HUDEP-2 (cell line): ENCODE results near the gene CLRN1.

ENCODE experiments used
- DNase-seq, 76 experiments: peaks; one replicate each; lab custom pipeline; 2025; ENCODE audit not compliant: unreplicated experiment in 76 of 76; lab: John Stamatoyannopoulos, UW

CLRN1 gene

GRCh38 chr3:150925751-150926201 lies 46.8 kb downstream of the CLRN1 start:
- peak in 29 of 76 experiments; percentile 2 to 47 (median 17) for DNase-seq

- DNase-seq, result no peak
Measured at GRCh38 chr3:150922611-150923010, 49.9 kb downstream of the CLRN1 start.

DNA sequence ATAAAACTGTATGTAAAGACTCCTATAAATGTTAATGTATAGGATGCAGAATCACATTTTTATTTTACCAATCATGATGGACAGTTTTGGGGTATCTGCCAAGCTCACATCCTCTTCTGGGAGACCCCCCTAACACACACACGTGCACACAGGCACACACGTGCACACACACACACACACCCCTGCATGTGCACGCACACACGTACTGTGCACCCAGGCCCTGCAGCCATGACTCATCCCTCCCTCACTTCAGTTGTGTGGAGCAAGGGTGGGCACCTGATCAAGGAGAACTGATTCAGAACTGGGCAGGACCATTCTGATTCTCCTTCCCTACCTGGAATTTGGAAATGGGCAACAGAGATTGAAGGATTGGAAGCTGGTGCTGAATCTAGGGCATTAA lies 51.3 kb downstream of the CLRN1 start:
- DNase-seq, result no peak

- no peak for DNase-seq
Measured at GRCh38 chr3:150920236-150920635, 52.3 kb downstream of the CLRN1 start.

- DNase-seq, result no peak
Measured at GRCh38 chr3:150917951-150918350, 54.6 kb downstream of the CLRN1 start.

- DNase-seq, result no peak
Measured at GRCh38 chr3:150913133-150913922, 59.2 kb downstream of the CLRN1 start.

DNA sequence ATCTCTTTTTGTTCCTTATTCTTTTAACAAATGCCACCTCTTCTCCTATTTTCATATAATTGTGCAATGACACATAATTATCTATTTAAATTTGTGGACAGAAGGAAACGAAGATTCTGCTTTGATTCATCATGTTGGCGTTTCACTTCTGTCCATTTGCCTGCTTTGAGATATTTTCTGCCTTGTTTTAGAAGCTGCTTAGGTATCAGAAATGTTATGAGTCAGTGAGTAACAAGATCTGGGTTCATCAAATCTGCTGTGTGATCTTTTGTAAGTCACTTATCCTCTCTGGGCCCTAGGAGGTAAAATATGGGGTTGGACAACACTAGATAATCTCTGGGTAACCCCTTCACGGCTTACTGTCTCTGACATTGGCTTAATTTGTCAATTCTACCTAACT lies 60.0 kb downstream of the CLRN1 start:
- no peak for DNase-seq

DNA sequence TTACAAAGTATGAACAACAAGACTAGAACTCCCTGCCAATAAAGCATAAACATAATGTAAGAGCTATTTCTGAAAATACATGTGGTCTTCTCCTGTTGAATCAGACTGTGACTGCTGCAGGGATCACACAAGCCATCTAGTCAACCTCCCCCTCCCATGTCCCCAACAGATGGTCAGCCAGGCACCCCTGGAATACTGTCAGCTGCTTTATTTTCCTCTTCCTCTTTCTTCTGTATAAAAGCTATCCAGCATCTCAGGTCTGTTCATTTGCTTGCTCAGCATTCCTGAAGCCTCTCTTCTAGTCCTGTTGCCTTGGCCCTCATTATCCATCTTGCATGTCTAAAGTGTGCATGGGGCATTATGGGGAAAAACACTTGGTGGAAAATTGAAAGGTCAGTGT lies 60.8 kb downstream of the CLRN1 start:
- no peak for DNase-seq

DNA sequence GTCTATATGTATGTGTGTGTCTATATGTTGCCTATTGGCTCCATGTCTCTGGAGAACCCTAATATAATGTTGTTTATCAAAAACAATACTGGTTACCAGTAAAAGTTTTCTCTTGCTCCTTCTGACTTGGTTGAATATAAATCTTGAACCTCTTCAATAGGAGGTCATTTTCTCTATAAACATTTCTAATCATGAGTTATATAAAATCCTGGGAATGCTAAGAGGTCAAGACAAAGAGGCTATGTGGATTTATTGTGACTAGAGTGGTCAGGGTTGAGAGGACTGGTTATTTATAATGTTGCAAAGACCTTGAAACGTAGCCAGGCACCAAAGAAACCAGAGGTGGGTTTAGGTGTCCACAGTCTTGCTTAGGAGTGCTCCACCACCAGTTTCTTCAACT lies 66.1 kb downstream of the CLRN1 start:
- DNase-seq, result no peak

- DNase-seq, result no peak
Measured at GRCh38 chr3:150905746-150906145, 66.8 kb downstream of the CLRN1 start.

- DNase-seq, result no peak
Measured at GRCh38 chr3:150905339-150905738, 67.2 kb downstream of the CLRN1 start, which contains the start of gene MINDY4B. TSS of gene MINDY4B (minus strand) at chr3:150905439. CDS start at chr3:150905439, 0 bp downstream.

DNA sequence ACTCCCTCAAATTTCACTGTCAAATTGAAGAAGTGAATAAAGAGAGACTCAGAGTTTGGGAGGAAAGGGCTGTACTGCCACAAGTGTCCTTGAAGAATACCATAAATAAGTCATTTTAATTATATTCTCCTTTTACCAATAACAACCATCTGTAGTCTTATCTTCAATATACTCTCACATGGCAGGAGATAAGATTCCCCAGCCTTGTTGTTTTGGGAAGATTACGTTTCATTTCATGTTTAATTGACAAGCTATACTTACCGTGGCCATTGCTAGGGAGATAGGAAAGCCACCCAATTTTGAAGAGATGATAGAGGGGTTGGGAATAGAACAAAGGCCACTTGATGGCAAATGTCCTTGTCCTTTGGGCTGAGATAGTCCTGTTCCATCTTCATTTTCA lies 69.5 kb downstream of the CLRN1 start:
- peak in 4 of 76 experiments; percentile 3 to 7 (median 4) for DNase-seq

DNA sequence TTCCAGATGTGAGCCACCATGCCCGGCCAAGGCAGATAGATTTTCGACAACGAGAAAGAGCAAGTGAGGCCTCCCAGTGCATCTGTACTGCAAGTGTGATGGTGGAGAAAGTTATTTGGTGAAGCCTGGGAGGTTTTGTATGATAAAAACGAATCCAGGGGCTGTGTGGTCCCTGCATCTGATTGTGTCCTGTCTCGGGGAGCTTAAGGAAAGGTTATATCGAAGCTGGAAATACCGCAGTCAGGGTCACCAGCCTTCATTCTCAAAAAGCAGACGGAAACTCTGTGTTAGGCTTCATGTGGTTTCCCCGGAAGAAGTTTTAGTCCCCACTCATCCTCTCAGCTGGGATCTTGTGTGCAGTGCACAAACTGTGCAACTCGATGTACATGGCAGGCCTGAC lies 70.7 kb downstream of the CLRN1 start:
- no peak for DNase-seq

DNA sequence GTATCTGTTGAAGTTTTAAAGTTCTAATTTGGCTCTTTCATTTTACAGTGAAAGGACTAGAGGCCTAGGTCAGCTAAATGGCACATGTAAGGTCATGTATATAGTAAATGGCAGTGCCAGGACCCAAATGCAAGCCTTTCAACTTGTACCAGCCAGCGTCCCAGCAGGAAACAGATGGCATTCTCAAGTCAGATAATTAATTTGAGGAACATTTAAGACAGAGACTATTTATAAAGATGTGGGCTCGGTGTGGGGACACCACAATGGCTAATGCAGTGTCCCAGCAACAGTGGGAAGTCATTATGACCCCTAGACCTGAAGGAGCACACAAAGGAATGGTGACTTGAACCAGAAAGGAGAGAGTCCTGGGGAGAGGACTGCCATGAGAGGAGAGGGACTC lies 73.4 kb downstream of the CLRN1 start:
- DNase-seq, result no peak

DNA sequence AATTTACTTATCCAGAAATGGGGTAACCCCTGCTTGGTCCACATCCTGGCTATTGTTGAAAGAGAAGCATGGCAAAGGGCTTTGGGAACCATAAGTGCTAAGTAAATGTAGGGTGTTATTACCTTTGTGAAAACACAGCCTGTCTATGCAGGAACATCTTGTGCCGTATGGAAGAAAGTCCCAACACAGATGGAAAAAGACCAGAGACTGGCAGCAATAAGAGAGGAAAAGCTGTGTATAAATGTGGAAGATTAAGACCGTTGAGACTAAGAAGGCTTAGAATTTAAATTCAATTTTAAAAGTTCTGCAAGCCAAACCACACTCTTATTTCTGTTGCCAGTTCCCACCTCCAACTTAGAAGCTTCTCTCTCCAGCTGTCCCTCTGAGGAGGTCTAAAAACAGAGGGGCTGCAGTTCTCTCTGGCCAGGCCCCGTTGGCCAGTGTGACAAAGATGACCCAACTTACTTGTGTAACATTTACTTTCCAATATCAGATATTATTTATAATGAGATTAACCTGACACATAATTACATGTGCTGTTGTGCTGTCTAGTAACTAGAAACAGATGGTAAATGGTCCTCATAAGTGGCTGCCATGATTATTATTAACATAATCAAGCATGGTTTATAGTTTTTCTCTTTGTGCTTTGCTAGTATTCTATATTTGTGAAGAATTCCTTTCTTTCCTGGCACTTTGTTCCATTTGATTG lies 74.3 kb downstream of the CLRN1 start:
- DNase-seq, result no peak

DNA sequence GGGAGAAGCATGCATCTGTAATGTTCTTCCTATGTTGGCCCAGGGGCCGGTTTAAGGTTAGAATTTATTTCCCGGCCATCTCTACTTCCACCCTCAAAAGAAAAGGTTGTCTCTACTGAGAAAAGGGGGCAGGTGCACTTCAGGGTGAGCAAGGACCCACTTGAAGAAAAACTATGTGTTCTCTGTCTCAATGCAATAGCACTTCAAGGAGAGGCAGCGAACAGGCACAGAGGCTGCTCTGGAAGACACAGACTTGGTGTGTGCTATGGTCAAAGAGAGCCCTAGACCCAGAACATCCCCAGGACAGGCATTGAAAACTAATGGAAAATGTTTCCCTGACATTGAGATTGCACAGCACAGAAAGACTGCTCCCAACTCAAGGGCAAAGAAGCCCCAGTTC lies 74.9 kb downstream of the CLRN1 start:
- DNase-seq, result no peak

DNA sequence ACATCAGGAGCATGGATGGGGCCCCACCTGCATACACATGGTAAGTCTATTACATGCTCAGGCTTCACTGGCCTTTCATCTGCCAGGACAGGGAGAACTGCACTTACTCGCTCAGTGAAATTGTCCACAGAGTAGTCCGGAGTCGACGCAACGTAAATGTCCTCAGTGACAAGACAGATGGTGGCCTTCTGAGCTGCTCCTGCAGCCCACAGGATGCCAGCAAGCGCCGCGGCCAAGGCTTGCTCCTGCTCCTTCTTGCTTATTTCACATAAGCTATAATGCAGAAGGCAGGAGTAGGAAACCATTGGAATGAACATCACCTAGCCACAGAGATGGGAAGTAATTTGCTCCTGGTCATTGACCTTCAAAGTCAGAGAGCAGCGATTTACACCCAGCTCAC lies 81.7 kb downstream of the CLRN1 start:
- DNase-seq, result no peak

DNA sequence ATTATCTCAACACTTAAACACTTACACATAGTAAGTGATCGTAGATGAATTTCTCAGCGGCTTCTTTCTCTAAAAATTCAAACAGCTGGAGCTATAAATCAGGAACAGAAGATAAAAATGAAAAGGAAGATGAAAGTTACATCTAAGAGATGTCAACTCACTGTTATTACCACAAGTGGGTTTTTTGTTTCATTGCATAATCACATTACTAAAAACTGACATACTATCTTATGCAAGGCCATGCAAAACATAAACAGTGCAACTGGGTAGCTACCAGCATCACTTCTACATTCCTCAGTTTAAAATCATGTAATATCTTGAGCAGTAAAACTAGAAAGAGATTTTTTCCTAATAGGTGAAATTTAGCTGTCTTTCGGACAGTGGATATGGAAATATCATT lies 82.2 kb downstream of the CLRN1 start:
- no peak for DNase-seq

GRCh38 chr3:150889106-150889505 lies 83.4 kb downstream of the CLRN1 start:
- no peak for DNase-seq

- no peak for DNase-seq
Measured at GRCh38 chr3:150887031-150887430, 85.5 kb downstream of the CLRN1 start.

- DNase-seq, result no peak
Measured at GRCh38 chr3:150885535-150885934, 87.0 kb downstream of the CLRN1 start.

DNA sequence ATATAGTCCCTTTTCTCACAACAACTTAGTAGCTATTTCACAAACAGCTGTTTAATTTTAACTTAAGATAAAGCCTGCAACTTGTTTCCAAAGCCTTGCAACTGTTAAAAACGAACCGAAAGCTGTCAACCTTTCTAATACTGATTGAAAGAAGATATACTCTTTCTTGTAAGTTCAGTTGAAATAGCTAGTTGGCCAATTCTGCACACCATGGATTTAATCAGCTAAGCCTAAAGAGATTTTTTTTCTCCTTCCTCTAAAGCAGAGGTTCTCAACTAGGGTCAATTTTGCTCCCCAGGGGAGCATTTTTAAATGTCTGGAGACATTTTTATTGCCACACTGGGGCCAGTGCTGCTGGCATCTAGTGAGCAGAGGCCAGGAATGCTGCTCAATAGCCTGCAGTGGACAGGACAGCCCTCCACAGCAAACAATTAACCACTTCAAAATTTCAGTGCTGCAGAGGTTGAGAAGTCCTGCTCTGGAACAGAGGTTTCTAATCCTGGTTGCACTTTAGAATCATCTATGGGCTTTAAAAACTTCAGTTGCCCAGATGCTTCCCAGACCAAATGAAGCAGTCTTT lies 93.4 kb downstream of the CLRN1 start:
- DNase-seq, result no peak
